GM18502 (cell line): ENCODE results near the gene NSUN5.

Experiments used
- ATAC-seq: cut with Tn5 transposase; IDR thresholded peaks from one replicate; pipeline ENCODE4 v1.9.1; 2021; ENCODE audit warnings: mild to moderate bottlenecking; ENCODE audit not compliant: unreplicated experiment, poor library complexity

The NSUN5 gene

DNA sequence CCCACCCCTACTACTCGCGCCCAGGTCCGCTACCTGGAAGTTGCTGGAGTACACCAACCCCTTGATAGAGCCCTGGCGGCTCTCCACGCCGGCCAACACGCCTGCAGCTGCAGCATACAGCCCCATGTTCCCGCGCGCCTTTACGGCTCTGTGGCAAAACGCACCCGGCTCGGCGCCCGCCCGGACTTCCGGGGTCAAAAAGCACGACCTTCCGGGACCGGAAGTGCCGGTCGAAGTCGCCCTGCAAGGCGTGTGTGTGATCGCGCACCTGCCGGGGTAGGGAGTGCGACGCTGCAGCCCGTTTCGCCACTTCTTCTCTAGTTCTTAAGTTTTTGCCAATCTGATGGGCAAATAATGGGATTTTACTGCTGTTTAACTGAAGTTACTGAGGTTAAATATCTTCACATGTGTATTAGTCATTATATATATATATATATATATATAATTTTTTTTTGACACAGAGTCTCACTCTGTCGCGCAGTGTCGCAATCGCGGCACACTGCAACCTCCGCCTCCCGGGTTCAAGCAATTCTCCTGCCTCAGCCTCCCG is at the start of gene NSUN5:
TSS of gene NSUN5 (minus strand) at position 162 of the 550 bp plus-strand sequence. CDS start at position 126, 36 bp downstream.
- ATAC-seq, result peak; percentile 88

- ATAC-seq, result no peak
Measured at GRCh38 chr7:73356159-73356558, 47.5 kb upstream of the NSUN5 start.

- no peak for ATAC-seq
Measured at GRCh38 chr7:73354821-73355220, 46.2 kb upstream of the NSUN5 start.

DNA sequence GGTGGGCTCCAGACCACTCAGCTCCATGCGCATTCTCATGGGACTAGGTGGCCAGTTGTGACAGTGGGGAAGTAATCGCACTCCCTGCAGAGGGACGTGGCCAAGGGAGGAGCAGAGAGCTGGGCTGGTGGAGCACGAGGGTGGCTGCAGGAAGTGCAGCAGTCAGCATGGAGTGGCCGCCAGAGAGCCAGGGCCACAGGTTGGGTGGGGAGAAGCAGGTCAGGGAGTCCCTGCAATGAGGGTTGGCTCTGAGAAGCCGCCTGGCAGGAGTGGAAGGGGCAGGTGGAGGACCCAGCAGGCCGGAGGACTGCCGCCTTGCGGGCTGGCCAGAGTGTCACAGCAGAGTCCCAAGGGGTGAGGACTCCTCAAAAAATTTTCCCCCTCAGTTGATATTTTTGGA is 45.6 kb upstream of the NSUN5 start:
- ATAC-seq, result no peak

DNA sequence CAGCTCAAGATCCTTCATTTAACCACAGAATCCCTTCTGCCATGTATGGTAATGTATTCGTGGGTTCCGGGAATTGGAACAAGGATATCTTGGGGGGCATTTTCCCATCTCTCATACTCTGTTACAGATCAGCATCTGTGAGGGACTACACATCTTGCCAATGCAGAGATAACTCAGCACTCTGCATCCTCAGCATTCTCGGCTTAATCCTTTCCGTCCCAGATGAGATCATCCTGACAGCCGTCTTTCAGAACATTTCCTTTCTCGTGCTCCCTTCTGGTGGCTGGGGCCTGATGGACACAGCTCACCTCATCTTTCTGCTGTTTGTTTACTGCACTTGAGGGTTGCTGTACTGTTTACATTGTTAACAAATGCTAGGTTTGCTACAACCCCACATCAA is 44.6 kb upstream of the NSUN5 start:
- ATAC-seq, result no peak

DNA sequence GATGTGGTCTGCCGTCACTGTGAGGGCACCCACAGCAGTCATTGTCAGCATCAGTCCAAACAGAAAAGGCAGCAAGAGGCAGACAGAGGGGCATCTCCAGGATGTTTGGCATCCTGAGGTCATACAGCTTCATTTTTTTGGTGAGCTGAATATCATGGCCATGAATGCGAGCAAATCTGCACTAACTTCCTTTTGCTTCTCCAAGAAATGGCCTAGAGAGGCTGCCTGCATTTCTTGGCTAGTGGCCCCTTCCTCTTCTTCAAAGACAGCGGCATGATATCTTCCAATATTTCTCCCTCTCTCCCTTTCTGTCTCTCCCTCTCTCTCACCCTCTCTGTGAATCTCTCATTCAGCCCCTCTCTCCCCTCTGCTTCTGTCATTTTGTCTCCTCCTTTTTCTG is 44.2 kb upstream of the NSUN5 start:
- ATAC-seq, result no peak

DNA sequence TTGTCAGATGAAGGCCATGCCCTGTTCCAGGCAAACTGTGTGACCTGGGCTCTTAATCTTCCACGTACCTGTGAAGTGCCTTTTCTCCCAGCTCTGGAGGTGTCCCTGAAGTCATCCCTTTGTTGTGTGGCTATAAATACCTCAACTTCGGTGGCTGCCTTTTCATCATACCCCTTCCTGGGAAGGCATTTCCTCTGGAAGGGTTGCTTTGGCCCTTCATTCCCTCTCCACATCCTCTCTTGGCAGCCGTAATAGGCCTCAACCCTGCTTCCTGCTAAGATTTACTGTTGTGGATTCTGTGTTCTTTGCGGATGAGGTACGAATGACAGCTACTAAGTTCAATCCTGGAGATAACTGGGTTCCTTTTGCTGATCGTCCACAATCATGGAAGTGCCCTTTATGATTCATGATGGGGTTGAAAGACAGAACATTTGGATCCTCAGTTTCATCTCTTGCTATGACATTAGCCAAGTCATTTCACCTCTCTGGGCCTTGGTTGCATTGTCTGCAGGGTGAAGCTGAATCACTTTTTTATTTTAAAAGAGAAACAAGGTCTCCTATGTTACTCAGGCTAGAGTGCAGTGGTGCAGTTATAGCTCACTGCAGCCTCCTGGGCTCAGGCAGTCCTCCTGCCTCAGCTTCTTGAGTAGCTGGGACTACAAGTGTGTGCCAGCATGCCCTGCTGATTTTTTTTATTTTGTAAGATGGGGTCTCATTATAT is 43.0 kb upstream of the NSUN5 start:
- ATAC-seq, result no peak

GRCh38 chr7:73350306-73351068 is 41.9 kb upstream of the NSUN5 start:
- ATAC-seq, result no peak

DNA sequence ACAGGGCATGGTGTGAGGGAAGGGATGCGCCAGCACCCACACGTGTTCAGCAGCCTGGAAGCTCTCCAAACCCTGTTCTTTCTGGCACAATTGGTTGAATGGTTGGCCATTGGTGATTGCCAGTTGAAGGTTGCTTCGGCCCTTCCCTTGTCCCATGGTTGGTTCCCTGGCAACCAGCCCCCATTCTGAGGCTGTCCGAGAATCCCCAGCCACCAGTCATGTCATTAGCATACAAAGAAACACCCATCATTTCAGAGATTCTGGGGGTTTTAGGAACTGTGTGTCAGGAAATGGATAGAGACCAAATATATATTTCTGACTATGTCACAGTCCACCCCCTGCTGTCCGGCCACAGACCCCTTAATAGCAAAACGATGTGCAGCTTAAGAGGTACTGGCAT is 41.1 kb upstream of the NSUN5 start:
- no peak for ATAC-seq

DNA sequence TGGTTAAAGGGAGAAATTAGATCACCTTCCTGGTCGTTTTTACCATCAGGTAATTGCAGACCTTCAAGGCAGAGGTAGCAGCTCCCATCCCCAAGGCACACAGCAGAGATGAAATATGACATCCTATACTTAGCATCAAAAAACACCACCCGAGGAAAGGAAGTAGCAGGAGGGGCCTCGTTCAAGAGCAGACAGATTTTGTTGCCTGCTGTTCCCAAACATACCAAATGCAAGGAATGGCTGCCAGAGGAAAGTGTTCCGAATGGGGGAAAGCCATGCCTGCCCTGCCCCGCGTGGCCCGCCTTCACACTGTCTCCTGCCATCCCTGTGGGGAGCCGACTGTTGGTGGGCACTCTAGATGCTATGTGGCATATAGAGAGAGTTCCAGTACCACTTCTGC is 37.3 kb upstream of the NSUN5 start:
- ATAC-seq, result no peak

- no peak for ATAC-seq
Measured at GRCh38 chr7:73345538-73345937, 36.9 kb upstream of the NSUN5 start.

GRCh38 chr7:73343671-73344380 is 35.2 kb upstream of the NSUN5 start:
- ATAC-seq, result no peak

DNA sequence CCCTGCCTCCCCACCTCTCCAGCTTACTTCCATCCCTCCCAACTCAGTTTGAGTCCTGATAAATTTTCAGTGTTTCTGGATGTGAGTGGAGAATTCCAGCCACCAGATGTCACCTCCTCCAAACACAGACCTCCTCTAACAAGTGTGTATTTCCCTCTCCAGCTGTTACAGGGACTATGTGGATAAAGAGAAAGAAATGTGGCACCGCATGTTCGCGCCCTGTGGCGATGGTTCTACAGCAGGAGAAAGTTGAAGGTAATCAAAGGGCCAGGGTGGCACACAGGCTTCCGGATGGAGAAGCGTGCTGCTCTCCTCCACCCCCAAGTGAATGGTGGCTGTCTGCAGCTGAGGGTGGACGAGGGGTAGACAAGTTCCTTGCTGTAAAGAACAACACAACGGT is 34.0 kb upstream of the NSUN5 start:
- ATAC-seq, result no peak

GRCh38 chr7:73341877-73342276 is 33.3 kb upstream of the NSUN5 start:
- no peak for ATAC-seq

DNA sequence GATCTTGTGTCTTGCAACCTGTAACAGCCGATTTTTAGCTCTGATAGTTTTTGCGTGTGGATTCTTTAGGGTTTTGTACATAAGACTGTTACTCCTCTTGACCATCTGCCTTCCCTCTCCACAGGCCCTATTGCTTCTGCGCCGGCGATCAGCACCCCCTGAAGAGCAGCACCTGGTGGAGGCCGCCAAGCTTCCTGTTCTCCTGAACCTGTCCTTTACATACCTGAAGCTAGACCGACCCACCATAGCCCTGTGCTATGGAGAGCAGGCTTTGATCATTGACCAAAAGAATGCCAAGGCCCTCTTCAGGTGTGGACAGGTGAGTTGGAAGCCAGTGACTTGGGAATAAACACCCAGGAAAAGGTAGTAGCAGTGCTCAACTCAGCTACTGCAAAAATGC is 31.9 kb upstream of the NSUN5 start:
- no peak for ATAC-seq

GRCh38 chr7:73338321-73338720 is 29.7 kb upstream of the NSUN5 start:
- no peak for ATAC-seq

DNA sequence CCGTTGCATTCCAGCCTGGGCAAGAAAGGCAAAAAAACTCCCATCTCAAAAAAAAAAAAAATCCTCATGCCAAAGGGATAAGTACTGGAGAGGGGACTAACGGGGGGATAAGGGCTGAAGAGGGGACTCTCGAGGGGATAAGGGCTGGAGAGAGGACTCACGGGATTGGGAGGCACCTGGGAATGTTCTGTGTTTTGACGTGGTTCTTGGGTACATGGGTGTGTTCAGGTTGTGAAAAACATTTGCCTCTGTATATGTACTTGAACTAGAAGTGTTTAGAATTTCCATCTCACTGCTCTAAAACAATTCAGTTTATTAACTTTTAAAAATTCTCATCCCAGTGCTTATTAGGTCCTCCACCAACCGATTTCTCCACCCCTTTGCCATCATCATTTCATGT is 23.8 kb upstream of the NSUN5 start:
- no peak for ATAC-seq

DNA sequence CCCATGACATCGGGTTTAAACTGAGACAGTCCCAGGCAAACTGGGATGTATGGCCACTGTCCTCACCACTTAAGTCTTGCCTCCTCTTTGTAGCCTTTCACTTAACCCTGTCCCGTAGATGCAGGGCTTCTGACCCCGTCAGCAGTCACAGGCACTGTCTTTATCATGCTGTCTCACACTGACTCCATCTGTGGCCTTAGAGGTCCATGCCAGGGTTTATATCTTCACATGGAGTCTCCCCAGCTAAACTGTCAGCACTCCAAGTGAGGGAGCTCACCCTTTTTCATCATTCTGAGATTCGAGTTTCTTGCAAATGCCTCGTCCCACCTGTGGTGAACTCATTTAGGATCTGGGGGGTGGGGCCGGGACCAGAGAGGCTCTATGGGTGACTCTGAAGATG is 22.1 kb upstream of the NSUN5 start:
- ATAC-seq, result no peak

GRCh38 chr7:73329861-73330581 is 21.4 kb upstream of the NSUN5 start:
- ATAC-seq, result no peak

DNA sequence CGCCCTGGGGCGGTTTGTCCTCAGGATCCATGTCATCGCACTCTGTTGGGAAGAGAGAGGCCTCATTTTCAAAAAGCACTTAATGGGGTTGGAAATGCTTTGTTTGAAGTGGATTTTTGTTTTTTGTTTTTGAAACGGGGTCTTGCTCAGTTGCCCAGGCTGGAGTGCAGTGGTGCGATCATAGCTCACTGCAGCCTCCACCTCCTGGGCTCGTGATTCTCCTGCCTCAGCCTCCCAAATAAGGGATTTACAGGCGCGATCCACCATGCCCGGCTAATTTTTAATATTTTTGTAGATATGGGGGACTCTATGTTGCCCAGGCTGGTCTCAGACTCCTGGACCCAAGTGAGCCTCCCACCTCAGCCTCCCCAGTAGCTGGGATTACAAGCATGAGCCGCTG is 20.1 kb upstream of the NSUN5 start:
- no peak for ATAC-seq
